Uterus (tissue), 4 donors: ENCODE data around the gene C1QTNF5. TPM values are rescaled to one million over a fixed set of nuclear protein-coding genes. Genes with fewer than 3 reads are reported as not detected.
A peak's percentile ranks its signal among the peaks of the same experiment; 100 is the strongest.

Source experiments
- DNase-seq, 2 donors: peaks; one replicate each; pipeline ENCODE4 v3.0.0-alpha.2; 2019 to 2020
- H3K27ac ChIP-seq, 2 donors: fragments of 200-600 bp; sonication (generic); 1 replicate in 1 of 2; 2 replicates in 1 of 2; pipeline ENCODE4 v1.5.1; 2016 to 2018
- H3K27me3 ChIP-seq, 2 donors: fragments of 200-600 bp; sonication (generic); one replicate each; pipeline ENCODE4 v1.5.1; 2018 to 2019; ENCODE audit warnings: control low read depth in 1 of 2
- H3K36me3 ChIP-seq, 2 donors: fragments of 200-600 bp; sonication (generic); one replicate each; pipeline ENCODE4 v1.5.1; 2019; ENCODE audit warnings: control low read depth in 1 of 2
- H3K4me1 ChIP-seq, 2 donors: fragments of 200-600 bp; sonication (generic); one replicate each; pipeline ENCODE4 v1.5.1; 2018 to 2019; ENCODE audit warnings: control low read depth in 1 of 2
- H3K4me3 ChIP-seq, 2 donors: fragments of 200-600 bp; sonication (generic); 1 replicate in 1 of 2; 2 replicates in 1 of 2; pipeline ENCODE4 v1.5.1; 2018 to 2019; ENCODE audit warnings: mild to moderate bottlenecking in 1 of 2
- H3K9me3 ChIP-seq, 2 donors: fragments of 200-600 bp; sonication (generic); one replicate each; pipeline ENCODE4 v1.5.1; 2019; ENCODE audit warnings: control low read depth in 1 of 2
- POLR2A ChIP-seq, 2 donors: fragments of 450-650 bp; IDR thresholded peaks; one replicate each; pipeline ENCODE4 v1.6.1; 2016; ENCODE audit warnings: antibody characterized with exemption in 2 of 2, mild to moderate bottlenecking in 1 of 2, moderate library complexity in 1 of 2
- intact Hi-C: fragments of 100-400 bp; cut with DNase I; formaldehyde crosslinking; loops from one replicate; pipeline ENCODE4 v1.15.1; 2023; ENCODE audit warnings: low total_unique reads
- total RNA-seq, 4 donors: library from RNA; depleted of rRNA in 3 of 4; stranded (reverse); fragments of >200 nt in 3 of 4; gene quantifications; one replicate each; pipeline versions ENCODE4 v1.1.0 to v1.2.4, GENCODE V29; 2014 to 2023
- TF ChIP-seq, protein P1 (sequence below), 4 experiments: fragments of 200-600 bp in 2 of 4; fragments of 450-650 bp in 2 of 4; sonication (generic) in 2 of 4; IDR thresholded peaks; one replicate each; pipeline ENCODE4 v1.5.1; 2016 to 2019; ENCODE audit warnings: antibody characterized with exemption in 4 of 4, mild to moderate bottlenecking in 2 of 4, moderate library complexity in 1 of 4
- donor health status: DM: yes; HTN: yes; CAD: no.

C1QTNF5 gene
- total RNA-seq, 4 donors from 2014 or later: 6.5 to 40.2 (median 35.7) TPM

DNA sequence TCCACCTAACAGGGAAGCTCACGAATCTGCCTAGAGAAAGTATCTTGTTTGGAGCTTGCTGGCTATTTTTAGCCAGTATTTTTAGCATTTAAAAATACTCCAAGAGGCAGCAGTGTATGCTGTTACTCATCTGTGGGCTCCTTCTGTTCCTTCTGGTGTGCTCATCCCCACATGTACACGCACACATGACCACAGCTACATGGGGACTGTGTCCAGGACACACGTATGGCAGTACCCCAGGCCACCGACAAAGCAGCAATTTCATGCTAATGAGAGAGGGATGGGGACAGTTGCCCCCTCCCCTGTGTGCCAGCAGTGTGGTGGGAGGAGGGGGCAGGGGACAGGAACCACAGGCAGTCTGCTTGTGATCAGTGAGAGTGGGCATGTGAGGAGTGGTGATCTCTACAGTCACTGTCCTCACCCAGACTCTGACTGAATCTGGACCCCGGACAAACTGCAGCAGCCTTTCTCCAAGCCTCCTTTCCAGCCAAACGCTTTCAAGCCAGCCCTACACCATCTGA lies 24.4 kb upstream of the C1QTNF5 start:
- peak; percentile 42 to 45 for DNase-seq
- no peaks in the 10 kb centered on the region for H3K36me3 ChIP-seq
- no peaks in the 10 kb centered on the region for H3K27me3 ChIP-seq
- H3K9me3 ChIP-seq: no peaks in the 10 kb centered on the region
- H3K4me1 ChIP-seq: peaks cover 9 to 22% of the 10 kb centered on the region in 2 donors
- TF ChIP-seq POLR2A (IDR thresholded peaks at IDR 0.05): no peak
- TF ChIP-seq, protein P1, sequence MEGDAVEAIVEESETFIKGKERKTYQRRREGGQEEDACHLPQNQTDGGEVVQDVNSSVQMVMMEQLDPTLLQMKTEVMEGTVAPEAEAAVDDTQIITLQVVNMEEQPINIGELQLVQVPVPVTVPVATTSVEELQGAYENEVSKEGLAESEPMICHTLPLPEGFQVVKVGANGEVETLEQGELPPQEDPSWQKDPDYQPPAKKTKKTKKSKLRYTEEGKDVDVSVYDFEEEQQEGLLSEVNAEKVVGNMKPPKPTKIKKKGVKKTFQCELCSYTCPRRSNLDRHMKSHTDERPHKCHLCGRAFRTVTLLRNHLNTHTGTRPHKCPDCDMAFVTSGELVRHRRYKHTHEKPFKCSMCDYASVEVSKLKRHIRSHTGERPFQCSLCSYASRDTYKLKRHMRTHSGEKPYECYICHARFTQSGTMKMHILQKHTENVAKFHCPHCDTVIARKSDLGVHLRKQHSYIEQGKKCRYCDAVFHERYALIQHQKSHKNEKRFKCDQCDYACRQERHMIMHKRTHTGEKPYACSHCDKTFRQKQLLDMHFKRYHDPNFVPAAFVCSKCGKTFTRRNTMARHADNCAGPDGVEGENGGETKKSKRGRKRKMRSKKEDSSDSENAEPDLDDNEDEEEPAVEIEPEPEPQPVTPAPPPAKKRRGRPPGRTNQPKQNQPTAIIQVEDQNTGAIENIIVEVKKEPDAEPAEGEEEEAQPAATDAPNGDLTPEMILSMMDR (IDR thresholded peaks at IDR 0.05): no peak
- H3K4me3 ChIP-seq: peak overlapping the region in 1 of 2 donors; percentile 46
- H3K27ac ChIP-seq: peak overlapping the region; percentile 87 to 94
- intact Hi-C loops: no loop called here

DNA sequence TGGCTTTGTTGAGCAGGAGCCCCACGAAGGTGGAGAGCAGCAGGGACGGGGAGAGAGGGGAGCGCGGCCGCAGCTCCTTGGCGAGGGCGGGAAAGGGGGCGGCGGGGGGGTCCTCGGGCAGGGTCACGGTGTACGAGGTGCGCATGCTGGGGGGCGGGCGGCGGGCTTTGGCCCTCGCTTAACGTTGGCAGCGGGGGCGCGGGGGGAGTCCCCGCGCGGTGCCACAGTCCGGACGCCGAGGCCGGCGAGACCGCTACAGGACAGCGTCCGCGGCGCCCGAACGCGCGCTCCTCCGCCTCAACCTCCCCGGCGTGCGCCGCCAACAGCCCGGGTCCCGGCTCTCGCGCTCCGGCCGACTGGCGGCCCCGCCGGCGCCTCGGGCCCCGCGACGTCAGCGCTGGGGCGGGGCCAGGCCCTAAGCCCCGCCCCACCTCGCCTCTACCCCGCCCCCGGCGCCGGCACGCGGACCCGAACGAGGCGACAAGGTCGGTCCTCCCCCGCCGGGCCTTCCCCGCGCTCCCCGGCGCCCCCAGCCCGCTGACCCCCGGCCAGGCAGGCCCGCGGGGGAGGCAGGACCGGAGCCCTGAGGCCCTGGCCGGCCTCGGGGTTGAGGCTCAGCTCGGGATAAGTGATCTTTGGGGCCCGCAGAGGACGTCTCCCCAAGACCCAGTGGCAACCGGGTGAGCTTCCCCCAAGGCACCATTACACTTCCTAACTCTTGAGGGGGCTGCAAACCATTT lies 23.3 kb upstream of the C1QTNF5 start:
- Histone ChIP-seq H3K27ac (peak overlapping the region; percentile 87 to 94), H3K4me3 (peak overlapping the region; percentile 24 to 46), H3K36me3 (no peaks in the 10 kb centered on the region), H3K27me3 (no peaks in the 10 kb centered on the region), H3K4me1 (peaks cover 5 to 22% of the 10 kb centered on the region in 2 donors), H3K9me3 (no peaks in the 10 kb centered on the region)
- TF ChIP-seq, protein P1 (IDR thresholded peaks at IDR 0.05): no peak
- TF ChIP-seq POLR2A (IDR thresholded peaks at IDR 0.05): peak; percentile 74 to 78
- DNase-seq: peak; percentile 53 to 73
- intact Hi-C loops: no loop called here

DNA sequence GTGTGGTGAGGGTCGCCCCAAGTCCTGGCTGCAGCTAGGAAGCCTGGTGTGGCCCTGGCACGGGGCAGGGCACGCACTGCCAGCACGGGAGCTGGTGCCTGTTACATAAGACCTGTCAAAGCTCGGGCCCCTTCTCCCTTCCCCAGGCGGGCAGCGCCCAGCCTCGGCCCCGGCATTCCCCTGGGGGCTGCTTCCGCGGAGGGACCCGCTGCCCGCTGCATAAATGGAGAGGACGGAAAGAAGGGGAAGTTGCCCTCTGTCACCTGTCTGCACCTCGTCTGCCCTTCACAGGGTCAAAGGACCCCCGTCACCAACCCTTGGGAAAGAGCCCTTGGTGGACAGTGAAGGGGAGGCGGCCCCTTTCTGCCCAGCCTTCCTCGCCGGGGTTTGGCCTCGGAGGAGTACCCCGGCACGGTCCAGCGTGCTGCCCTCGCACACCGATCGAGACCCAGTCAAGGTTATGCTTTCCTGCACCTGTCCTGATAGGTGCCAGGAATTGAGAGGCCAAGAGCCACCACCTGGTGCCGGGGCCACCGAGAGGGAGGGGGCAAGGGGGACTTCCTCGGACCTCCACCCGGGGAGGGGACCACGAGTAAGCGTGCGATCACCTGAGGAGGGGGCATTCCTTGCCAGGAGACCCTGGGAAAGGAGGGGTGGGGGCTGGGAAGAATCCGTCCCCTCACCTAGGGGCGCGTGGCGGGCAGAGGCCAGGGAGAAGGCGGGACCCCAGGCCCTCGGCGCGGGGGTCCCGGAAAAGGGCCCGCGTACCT lies 22.6 kb upstream of the C1QTNF5 start:
- H3K36me3 ChIP-seq: no peaks in the 10 kb centered on the region
- no peaks in the 10 kb centered on the region for H3K27me3 ChIP-seq
- no peaks in the 10 kb centered on the region for H3K9me3 ChIP-seq
- peaks cover 0 to 14% of the 10 kb centered on the region in 2 donors for H3K4me1 ChIP-seq
- peak in 1 of 2 donors; percentile 32 for DNase-seq
- H3K27ac ChIP-seq: peak overlapping the region; percentile 87 to 94
- H3K4me3 ChIP-seq: peak overlapping the region; percentile 24 to 46
- intact Hi-C loops: no loop called here
- TF ChIP-seq, protein P1 (IDR thresholded peaks at IDR 0.05): no peak
- no peak for TF ChIP-seq POLR2A (IDR thresholded peaks at IDR 0.05)

DNA sequence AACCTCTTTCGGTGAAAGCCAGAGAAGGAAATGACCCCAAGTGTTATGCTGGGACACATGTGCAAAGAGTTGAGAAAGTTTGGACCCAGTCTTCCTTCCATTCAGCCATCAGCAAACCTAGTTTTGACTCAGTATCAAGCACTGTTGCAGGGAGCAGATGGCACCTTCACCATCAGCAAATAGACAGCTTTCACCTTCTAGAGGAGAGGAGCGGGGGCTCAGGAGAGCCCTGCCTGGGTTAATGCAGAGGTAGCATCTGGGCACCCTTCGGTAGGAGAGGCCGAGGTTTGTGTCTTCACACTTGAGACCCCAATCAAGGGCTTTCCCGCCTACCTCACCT lies 22.0 kb upstream of the C1QTNF5 start:
- no peaks in the 10 kb centered on the region for H3K36me3 ChIP-seq
- H3K27ac ChIP-seq: peak overlapping the region; percentile 87 to 94
- TF ChIP-seq, protein P1 (IDR thresholded peaks at IDR 0.05): no peak
- no peak for TF ChIP-seq POLR2A (IDR thresholded peaks at IDR 0.05)
- H3K9me3 ChIP-seq: no peaks in the 10 kb centered on the region
- intact Hi-C loops: no loop called here
- H3K4me1 ChIP-seq: peaks cover 0 to 9% of the 10 kb centered on the region in 2 donors
- no peaks in the 10 kb centered on the region for H3K27me3 ChIP-seq
- no peak for DNase-seq
- peak overlapping the region in 1 of 2 donors; percentile 46 for H3K4me3 ChIP-seq
